Caki2 (cell line): Measurements from ENCODE around the gene NOL4. TPM values are rescaled to one million over a fixed set of nuclear protein-coding genes. Genes with fewer than 3 reads are reported as not detected.
A peak's percentile ranks its signal among the peaks of the same experiment; 100 is the strongest.
"Not testable (repeated sequence)": the region's sequence is repeated elsewhere in the genome, so short reads cannot be mapped to it uniquely, and the experiment has no call there.

Source experiments
- DNase-seq: peaks from one replicate; pipeline ENCODE4 v3.0.0-alpha.2; 2015; ENCODE audit warnings: low read depth
- in situ Hi-C: cut with HindIII; loops from 2 replicates; pipeline ENCODE4 v1.10.0; 2016; ENCODE audit warnings: low sequenced_read_pairs, low pct_unique_long_range_greater_than_20kb, mixed read lengths
- total RNA-seq: library from RNA; depleted of rRNA; stranded (reverse); fragments of >200 nt; shearing (Covaris generic); gene quantifications from 2 replicates; pipeline ENCODE4 v1.2.3, GENCODE V29; 2014; ENCODE audit warnings: low replicate concordance; rRNA removed

Gene NOL4
- not detected in 2 replicates for total RNA-seq

DNA sequence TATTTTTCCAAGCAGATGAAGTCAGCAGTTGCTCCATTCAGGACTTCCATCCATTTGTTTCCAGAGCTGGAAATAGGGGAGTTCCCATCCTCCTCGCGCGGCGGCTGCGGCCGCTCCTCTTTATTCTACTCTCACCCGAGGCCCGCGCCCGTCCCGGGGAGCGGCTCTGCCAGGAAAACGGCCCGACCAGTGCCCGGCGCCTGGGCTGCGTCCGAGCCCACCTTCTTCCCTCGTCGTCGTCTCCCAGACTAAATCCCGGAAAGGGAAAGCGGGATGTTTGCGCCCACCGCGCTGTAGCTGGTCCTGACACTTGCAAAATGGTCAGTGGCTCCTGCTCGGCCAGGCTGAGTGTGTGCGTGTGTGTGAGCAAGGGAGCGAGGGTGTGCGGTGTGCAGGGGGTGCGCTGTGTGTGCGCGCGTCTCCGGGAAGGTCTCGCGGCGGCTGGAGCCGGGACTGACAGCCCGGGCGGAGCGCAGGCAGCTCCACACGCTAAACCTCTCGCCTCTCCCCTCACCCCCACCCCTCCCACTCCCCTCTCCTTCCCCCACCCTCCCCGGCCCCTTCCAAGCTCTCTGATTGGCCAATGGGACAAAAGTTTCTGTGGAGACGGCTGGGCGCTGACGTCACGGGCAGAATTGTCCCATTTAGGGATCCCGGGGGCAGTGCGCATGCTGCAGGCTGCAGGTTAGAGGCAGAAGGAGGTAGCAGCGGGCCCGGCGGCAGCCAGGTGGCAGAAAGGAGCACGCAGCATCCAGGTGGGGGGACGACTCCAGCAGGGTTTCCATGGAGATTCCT is at the start of gene NOL4:
TSS of gene NOL4 (minus strand) at position 491 of the 795 bp plus-strand sequence. CDS start 1,660 bp downstream, outside the sequence.
- in situ Hi-C loops, result no loop called here

GRCh38 chr18:34266029-34266428 is 41.3 kb upstream of the NOL4 start:
- in situ Hi-C loops, DNase-seq: not testable (repeated sequence)

More for the DNA sequence above, at the start of gene NOL4:
- DNase-seq, result peak; percentile 45

DNA sequence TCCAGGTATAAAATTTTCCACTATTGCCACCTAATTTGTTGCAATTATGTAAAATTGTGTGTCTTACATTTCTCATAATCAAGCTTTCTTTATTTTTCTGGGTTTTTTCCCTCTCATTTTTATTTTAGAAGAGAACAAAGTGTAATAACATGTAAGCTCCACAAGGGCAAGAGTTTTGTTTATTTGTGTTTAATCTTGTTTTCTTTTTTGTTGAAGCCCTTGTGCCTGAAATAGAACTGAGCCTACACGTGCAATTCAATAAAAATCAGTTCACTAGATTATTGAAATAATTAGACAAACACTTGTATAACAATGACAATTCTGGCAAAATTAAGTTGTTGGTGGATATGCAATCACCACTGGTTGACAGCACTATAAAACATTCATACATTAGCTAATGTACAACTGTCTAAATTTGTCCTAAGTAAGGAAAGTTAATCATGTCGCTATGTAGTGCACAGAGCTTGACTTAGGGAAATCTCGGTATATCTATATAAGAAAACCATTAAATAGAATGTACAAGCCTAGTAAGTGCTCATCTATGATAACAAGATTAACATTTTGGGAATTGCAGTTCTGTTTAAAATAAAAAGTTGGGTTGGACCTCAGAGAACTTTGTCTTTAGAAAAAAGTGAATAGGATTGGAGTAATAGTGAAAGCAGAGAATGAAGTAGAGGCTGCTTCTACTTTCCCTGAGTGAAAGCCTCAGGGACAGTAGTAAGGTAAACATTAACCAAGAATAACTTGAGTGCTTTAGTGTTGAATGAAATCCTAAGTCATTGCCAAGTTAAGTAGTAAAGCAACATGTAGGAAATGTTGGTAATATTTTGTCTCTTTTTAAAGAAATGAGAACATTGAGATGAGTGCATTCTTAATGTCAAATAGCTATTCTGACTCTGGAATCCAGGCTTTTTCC is 37.4 kb upstream of the NOL4 start:
- in situ Hi-C loops, result no loop called here
- DNase-seq, result no peak

- DNase-seq, result no peak
- in situ Hi-C loops, result no loop called here
These were observed 33.5 kb upstream of the NOL4 start for GRCh38 chr18:34258176-34258575.

- in situ Hi-C loops, result no loop called here
- no peak for DNase-seq
These were observed 27.2 kb upstream of the NOL4 start for GRCh38 chr18:34251919-34252318.

DNA sequence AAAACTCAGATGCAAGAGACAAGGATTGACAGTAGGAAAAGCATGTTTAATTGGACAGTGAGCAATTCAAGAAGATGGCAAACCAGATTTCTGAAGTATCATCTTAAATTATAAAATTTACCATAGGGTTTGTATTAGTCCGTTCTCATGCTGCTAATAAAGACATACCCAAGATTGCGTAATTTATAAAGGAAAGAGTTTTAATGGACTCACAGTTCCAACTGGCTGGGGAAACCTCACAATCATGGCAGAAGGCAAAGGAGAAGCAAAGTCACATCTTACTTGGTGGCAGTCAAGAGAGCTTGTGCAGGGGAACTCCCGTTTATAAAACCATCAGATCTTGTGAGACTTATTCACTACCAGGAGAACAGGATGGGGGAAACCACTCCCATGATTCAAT is 24.0 kb upstream of the NOL4 start:
- DNase-seq, result no peak
- in situ Hi-C loops, result no loop called here

DNA sequence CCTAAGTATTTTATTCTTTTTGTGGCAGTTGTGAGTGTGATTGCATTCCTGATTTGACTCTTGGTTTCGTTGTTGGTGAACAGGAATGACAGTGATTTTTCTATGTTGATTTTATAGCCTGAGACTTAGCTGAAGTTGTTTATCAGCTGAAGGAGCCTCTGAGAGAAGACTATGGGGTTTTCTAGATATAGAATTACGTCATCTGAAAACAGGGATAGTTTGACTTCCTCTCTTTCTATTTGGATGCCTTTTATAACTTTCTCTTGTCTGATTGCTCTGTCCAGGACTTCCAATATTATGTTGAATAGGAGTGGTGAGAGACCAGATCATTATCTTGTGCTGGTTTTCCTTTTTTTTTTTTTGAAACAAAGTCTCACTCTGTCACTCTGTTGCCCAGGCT is 18.0 kb upstream of the NOL4 start:
- DNase-seq, result no peak
- in situ Hi-C loops, result no loop called here

- DNase-seq, in situ Hi-C loops: not testable (repeated sequence)
These were observed 9.2 kb upstream of the NOL4 start for GRCh38 chr18:34233781-34234388.

DNA sequence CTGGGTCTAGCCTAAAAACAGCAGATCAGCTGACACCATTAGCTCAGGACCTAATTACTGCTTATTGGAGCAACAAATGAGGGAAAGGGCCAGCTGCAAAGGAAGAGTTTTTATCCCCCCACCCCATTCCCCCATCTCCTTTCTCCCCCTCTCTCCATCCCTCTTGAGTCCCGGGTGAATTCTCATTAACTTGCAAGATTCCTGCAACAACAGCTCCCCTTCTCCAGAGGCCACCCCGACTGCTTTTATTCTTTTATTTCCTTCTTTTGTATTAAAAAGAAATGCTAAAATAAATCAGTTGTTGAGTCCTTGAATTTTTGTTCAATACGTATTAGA is 473 bp upstream of the NOL4 start:
- DNase-seq, result no peak
- in situ Hi-C loops, result no loop called here

GRCh38 chr18:34223893-34224422 is 755 bp downstream of the NOL4 start:
- in situ Hi-C loops, result no loop called here

GRCh38 chr18:34223164-34223892 is 1.4 kb downstream of the NOL4 start:
- DNase-seq, result peak; percentile 18
- in situ Hi-C loops, result no loop called here

More at GRCh38 chr18:34223893-34224422, 755 bp downstream of the NOL4 start:
- DNase-seq, result peak; percentile 0

DNA sequence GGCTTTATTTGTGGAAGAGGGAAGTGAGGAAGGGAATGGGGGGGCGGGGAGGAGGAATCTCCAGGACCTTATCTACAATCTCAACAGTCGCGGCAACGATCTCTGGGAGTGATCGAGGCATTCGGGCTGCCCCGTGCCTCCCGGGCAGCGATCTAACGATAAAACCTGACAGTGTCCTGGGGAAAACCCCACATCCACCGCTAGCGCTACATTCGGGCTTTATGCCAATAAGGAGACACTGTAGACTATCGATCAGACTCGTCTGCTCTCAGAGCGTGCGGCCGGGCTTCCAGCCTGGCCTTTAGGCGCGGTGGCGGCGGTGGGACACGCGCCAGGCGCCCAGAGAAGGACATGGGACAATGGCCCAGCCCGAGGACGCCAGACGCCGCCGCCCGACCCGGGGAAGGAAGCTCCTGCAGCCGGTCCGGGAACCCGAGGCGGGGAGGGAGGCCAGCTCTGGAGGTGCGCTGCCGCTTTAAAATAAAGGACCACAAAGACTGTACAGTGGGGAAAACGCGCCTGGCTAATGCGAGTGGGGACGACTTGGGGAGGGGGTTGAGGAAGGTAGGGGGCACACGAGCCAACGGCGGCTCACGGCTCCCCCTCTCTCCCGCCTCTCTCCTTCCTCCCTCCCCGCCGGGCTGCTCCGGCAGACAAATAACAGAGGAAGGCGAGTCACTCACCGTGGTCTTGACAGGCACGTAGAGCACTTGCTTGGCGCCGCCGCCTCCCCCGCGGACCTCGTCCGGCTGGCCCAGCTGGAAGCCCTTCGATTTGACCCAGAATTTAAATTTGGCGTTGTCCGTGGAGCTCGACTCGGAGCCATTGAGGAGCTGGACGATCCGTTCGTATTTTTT is 2.2 kb downstream of the NOL4 start:
- in situ Hi-C loops, result no loop called here
- peak; percentile 23 for DNase-seq

DNA sequence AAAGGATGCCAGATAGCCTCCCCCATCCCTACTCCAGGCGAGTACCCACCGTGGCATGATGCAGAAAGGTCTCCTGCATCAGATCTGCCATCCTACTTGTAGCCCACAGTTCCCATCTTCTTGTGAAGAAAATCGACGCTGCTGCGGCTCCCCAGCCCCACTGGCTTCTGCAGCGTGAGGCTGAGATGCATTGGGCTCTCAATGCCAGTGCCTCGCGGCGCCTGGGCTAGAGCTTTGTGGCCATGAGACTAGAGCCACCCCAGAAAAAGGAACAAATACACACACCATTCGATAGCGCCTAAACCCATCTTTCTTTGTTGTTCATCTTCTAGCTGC is 2.8 kb downstream of the NOL4 start:
- no peak for DNase-seq
- in situ Hi-C loops, result no loop called here

- DNase-seq, result no peak
- in situ Hi-C loops, result no loop called here
These were observed 4.5 kb downstream of the NOL4 start for GRCh38 chr18:34220081-34220815.

DNA sequence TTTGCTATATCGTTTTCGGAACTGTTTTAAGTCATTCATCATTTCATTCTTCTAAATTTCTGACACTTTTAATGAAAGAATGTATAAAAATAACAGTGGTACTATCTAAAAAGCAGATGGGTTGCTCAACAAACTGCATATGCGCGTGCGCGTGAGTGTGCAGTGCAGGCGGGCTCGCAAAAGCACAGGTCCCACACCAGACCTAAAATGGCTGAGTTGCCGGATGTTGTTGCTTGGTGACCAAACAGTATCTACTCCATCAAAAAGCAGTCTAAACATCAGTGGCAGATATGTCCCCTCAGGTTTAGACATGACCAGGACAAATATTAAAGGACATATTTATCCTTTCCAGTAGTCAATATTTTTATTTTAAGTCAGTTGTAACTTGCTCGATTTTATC is 5.1 kb downstream of the NOL4 start:
- in situ Hi-C loops, result no loop called here
- no peak for DNase-seq

DNA sequence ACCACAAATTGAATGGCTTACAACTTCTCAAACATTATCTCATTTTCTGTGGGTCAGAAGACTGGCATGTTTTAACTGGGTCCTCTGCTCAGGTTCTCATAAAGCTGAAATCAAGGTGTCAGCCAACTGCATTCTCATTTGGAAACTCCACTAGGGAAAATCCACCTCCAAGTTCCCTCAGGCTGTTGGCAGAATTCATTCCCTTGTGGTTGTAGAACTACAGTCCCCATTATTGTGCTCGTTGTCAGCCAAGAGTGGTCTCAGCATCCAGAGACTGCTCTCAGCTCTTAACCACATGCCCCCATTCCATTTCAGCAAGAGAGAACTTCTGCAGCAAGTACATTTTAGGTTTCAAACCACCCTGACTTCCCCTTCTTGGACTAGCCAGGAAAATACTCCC is 12.2 kb downstream of the NOL4 start:
- in situ Hi-C loops, result no loop called here
- DNase-seq, result no peak
